Brain microvascular endothelial cell (primary cell): ENCODE results near the gene UBALD1.

ENCODE experiments used
- DNase-seq: peaks from one replicate; pipeline ENCODE4 v3.0.0-alpha.2; 2020
- H3K27ac ChIP-seq: fragments of 250-450 bp; sonication (Bioruptor Pico); 2 replicates; pipeline ENCODE4 v1.5.1; 2020; ENCODE audit warnings: mild to moderate bottlenecking, moderate library complexity
- H3K27me3 ChIP-seq: fragments of 250-450 bp; sonication (Bioruptor Pico); replicated peaks from 2 replicates; pipeline ENCODE4 v1.5.1; 2020; ENCODE audit warnings: mild to moderate bottlenecking
- H3K36me3 ChIP-seq: fragments of 250-450 bp; sonication (Bioruptor Pico); replicated peaks from 2 replicates; pipeline ENCODE4 v1.5.1; 2020; ENCODE audit warnings: mild to moderate bottlenecking
- H3K4me3 ChIP-seq: 2 replicates; pipeline ENCODE4 v1.5.1; 2011; ENCODE audit warnings: low read depth, mild to moderate bottlenecking, control low read depth, low read length, moderate library complexity
- CTCF ChIP-seq: IDR thresholded peaks from 2 replicates; pipeline ENCODE4 v1.5.1; 2011; ENCODE audit warnings: low read depth, mild to moderate bottlenecking, moderate library complexity, low read length, control low read depth, inconsistent platforms; ENCODE audit errors: missing control alignments
- in situ Hi-C: cut with HindIII; loops from 2 replicates; pipeline ENCODE4 v1.10.0; 2017; ENCODE audit warnings: low sequenced_read_pairs, low pct_ligation_motif_present

The UBALD1 gene

DNA sequence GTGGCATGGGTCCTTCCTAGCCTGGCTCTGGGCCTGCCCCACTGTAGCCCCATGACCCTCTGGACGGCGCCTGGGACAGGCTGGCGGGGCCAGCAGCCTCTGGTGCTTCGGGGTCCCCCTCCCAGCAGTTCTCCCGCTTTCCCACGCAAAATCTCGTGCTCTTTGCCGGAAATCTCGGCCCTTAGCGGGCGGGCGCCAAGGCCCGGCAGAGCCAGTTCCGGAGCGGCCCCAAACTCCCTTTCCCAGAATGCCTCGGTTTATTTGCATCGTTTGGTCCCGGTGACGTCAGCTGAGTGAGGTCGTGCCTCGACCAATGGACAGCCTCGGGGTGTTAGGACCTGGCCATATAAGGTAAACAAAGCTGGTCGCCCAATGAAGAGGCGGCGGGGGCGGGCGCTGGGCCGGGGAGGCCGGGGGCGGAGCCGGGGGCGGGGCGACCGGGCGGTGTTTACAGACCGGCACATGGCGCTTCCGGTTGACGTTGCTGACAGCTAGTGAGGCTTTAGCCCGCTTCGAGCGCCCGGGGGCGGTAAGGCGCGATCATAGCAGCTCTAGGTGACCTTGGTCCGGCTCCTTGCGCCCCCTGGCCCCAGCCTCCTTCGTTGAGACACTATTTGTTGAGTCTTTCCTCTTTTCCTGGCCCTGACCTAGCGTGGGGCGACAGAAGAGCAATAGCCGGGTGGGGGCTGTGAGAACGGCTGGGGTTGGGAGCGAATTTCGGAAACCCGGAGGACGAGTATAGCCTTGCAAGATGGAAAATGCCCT is 1.5 kb upstream of the UBALD1 start:
- no peaks in the 10 kb centered on the region for H3K36me3 ChIP-seq
- H3K27me3 ChIP-seq, result no peaks in the 10 kb centered on the region
- peak overlapping the region; percentile 67 for H3K4me3 ChIP-seq
- peak; percentile 100 for DNase-seq
- TF ChIP-seq CTCF, result peak; percentile 54
- peak overlapping the region; percentile 93 for H3K27ac ChIP-seq
- in situ Hi-C loops, result no loop called here

DNA sequence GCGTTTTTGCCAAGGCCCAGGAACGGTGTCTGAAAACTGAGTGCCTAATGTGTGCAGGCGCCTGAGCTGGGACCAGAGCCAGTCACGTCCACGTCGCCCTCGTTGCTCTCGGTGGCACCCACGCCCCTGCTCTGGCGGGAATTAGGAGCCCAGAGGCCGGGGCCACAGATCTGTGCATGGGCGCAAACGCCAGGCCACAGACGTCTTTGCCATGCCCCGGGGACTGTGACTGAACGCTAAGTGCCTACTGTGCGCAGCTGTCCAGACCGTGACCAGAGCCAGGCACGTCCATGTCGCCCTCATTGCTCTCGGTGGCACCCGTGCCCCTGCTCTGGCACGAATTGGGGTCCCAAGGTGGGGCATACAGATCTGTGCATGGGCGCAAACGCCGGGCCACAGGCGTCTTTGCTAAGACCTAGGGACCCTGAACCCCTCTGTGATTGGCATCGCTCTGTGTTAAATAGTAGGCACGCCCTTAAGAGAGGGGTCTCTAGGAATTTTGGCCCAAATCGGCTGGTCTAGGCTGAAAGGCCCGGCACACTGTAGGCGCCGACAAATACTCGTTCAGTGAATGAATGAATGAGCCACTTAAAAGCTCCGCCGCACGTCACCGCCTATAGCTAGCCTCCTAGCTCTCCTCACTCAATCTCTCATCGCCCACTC is 827 bp upstream of the UBALD1 start:
- H3K27ac ChIP-seq, result peak overlapping the region; percentile 88
- peak overlapping the region; percentile 67 for H3K4me3 ChIP-seq
- in situ Hi-C loops, result no loop called here
- no peak for TF ChIP-seq CTCF
- H3K27me3 ChIP-seq, result no peaks in the 10 kb centered on the region
- DNase-seq, result no peak
- no peaks in the 10 kb centered on the region for H3K36me3 ChIP-seq

DNA sequence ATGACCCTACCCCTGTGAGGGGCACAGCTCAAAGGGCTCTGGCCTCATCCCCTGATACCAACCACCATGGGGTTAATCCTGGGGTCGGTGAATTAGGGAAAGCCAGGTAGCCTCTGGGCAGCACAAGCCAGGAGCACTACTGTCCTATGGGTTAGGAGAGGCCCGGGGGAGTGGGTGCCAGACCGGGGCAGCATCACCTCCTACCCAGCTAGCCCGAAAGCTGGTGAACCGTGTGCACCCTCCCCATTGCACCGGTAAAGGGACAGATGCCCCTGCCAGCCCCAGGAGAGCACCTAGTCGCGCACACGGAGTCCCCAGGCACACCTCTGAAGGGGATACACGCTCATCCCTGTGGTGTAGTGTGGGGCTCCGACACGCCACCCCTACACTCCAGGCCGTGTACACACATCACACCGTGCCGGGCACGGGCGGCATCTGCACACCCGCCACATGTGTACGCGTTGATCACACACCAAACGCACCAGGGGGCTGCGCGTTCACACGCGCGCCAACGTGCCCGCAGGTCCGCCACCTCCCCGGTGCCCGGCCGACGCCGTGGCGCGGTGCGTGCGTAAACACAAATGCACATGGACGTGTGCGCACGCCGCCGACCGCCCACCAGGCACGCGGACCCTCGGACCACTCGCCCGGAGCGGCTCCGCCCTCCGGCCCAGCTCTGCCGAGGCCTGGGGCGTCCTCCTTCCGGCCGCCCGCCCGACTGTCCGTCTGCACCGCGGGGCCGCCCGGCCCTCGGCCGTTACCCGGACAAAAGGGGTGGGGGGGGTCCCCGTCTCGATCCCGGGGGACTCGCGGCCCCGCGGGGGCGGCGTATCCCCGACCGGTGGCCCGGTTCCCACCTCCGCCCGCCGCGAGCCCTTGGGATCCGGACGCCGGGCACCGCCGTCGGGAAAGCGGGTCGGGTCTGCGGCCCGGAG is 785 bp downstream of the UBALD1 start:
- Histone ChIP-seq H3K36me3 (peaks cover 10% of the 10 kb centered on the region), H3K27ac (peak overlapping the region; percentile 76), H3K4me3 (peak overlapping the region; percentile 67), H3K27me3 (no peaks in the 10 kb centered on the region)
- no peak for TF ChIP-seq CTCF
- DNase-seq, result peak; percentile 6
- in situ Hi-C loops, result no loop called here

- Histone ChIP-seq H3K36me3 (peaks cover 17% of the 10 kb centered on the region), H3K4me3 (peak overlapping the region; percentile 67), H3K27ac (no peak overlapping the region), H3K27me3 (no peaks in the 10 kb centered on the region)
- no peak for TF ChIP-seq CTCF
- in situ Hi-C loops, result no loop called here
- DNase-seq, result no peak
These were observed 1.6 kb downstream of the UBALD1 start for GRCh38 chr16:4612977-4613635.

DNA sequence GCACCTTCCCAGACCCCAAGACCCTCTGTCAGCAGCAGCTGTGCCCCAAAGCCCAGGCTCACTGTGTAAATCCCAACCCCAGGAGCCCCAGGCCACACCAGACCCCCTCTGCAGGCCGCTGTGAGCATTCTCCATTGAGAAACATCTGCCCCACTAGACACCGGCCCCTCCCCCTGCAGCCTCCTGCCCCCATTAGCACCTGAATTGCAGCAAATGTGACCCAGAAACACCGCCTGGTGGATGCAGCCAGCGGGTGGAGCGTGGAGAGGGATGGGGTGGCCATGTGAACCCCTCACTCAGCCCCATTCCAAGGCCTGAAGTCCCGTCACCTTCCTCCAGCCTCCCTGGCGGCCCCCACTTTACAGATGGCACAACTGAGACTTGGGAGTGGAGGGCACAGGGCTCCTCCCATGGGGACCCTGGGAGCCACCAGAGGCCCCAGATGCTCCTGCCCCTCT is 2.2 kb downstream of the UBALD1 start:
- DNase-seq, result no peak
- no peak overlapping the region for H3K4me3 ChIP-seq
- in situ Hi-C loops, result no loop called here
- TF ChIP-seq CTCF, result peak; percentile 36
- H3K36me3 ChIP-seq, result peaks cover 20% of the 10 kb centered on the region
- H3K27ac ChIP-seq, result no peak overlapping the region
- no peaks in the 10 kb centered on the region for H3K27me3 ChIP-seq
